Endothelial cell (in vitro differentiated cells): ENCODE results near the gene ZFHX3. TPM values are rescaled to one million over a fixed set of nuclear protein-coding genes. Genes with fewer than 3 reads are reported as not detected.

Source experiments
- DNase-seq: peaks from one replicate; pipeline ENCODE4 v3.0.0; 2021; ENCODE audit warnings: low spot score
- H3K27ac Mint-ChIP-seq: one replicate; pipeline ENCODE4 v1.8.0; 2021; ENCODE audit warnings: mixed read lengths, inconsistent platforms; ENCODE audit not compliant: unreplicated experiment
- H3K27me3 Mint-ChIP-seq: one replicate; pipeline ENCODE4 v1.8.0; 2021; ENCODE audit warnings: mild to moderate bottlenecking, moderate library complexity, mixed read lengths, inconsistent platforms; ENCODE audit not compliant: unreplicated experiment
- H3K36me3 Mint-ChIP-seq: one replicate; pipeline ENCODE4 v1.8.0; 2021; ENCODE audit warnings: mild to moderate bottlenecking, low read depth, mixed read lengths, inconsistent platforms; ENCODE audit not compliant: unreplicated experiment
- H3K4me1 Mint-ChIP-seq: one replicate; pipeline ENCODE4 v1.8.0; 2021; ENCODE audit warnings: mild to moderate bottlenecking, mixed read lengths, inconsistent platforms; ENCODE audit not compliant: unreplicated experiment
- H3K4me3 Mint-ChIP-seq: one replicate; pipeline ENCODE4 v1.8.0; 2021; ENCODE audit warnings: mild to moderate bottlenecking, mixed read lengths, inconsistent platforms; ENCODE audit not compliant: unreplicated experiment
- H3K9me3 Mint-ChIP-seq: one replicate; pipeline ENCODE4 v1.8.0; 2021; ENCODE audit warnings: mixed read lengths, inconsistent platforms; ENCODE audit not compliant: unreplicated experiment
- total RNA-seq: library from RNA; stranded (reverse); fragmentation: NEBNext Ultra II Directional; extraction: Animal tissue kit (Norgen Biotek cat#: 25700); gene quantifications from one replicate; pipeline ENCODE4 v1.2.1, GENCODE V29; 2021; ENCODE audit not compliant: unreplicated experiment
- TF ChIP-seq, protein P1 (sequence below): fragments of 200-600 bp; sonication (generic); IDR thresholded peaks from one replicate; pipeline ENCODE4 v1.5.0; 2021; ENCODE audit warnings: antibody characterized with exemption; ENCODE audit not compliant: unreplicated experiment

Gene ZFHX3
- total RNA-seq, 1 donor from 2014 or later, result 17.7 TPM

DNA sequence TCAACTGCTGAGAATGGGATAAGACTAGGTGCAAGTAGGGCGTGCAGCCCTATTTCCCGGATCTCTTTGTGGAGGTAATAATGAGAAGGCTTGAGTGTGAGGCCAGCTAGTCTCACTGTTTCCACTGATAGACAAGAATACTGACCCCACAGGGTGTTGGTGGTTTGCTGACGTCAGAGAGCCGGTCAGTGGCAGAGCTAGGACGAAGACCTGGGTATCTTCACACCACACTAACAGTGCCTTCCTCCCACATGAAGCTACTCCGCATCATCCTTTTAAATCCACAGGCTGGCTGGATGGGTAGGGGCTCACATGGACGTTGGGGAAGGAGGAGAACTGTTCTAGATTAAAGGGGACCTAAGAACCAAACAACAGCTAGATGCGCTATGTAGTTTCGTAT, 68.0 kb downstream of the ZFHX3 start:
- Mint-ChIP-seq H3K36me3 (peaks cover 3% of the 10 kb centered on the region), H3K9me3 (no peaks in the 10 kb centered on the region), H3K27me3 (peaks cover 3% of the 10 kb centered on the region), H3K4me3 (no peak overlapping the region), H3K27ac (no peak overlapping the region), H3K4me1 (peaks cover 3% of the 10 kb centered on the region)
- no peak for DNase-seq
- TF ChIP-seq, protein P1, sequence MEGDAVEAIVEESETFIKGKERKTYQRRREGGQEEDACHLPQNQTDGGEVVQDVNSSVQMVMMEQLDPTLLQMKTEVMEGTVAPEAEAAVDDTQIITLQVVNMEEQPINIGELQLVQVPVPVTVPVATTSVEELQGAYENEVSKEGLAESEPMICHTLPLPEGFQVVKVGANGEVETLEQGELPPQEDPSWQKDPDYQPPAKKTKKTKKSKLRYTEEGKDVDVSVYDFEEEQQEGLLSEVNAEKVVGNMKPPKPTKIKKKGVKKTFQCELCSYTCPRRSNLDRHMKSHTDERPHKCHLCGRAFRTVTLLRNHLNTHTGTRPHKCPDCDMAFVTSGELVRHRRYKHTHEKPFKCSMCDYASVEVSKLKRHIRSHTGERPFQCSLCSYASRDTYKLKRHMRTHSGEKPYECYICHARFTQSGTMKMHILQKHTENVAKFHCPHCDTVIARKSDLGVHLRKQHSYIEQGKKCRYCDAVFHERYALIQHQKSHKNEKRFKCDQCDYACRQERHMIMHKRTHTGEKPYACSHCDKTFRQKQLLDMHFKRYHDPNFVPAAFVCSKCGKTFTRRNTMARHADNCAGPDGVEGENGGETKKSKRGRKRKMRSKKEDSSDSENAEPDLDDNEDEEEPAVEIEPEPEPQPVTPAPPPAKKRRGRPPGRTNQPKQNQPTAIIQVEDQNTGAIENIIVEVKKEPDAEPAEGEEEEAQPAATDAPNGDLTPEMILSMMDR, result no peak

DNA sequence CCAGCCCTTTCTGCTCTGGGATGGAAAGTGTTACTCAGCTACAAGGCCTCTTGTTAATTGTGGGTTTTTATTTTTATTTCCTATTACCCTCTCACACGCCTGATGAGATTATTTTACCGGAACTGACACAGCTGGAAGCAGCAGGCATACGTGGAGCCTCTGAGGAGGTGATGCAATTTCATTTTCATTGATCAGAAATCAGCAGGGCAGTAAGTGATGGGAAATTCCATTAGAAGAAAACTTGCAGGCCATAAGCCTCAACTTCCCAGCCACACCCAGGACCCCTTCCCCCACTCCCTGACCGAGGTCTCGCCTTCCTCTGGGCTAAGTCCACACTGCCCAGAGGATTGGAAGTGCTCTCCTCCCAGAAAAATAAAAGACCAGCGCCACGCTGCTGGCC, 69.7 kb downstream of the ZFHX3 start:
- peaks cover 3% of the 10 kb centered on the region for H3K36me3 Mint-ChIP-seq
- peaks cover 3% of the 10 kb centered on the region for H3K27me3 Mint-ChIP-seq
- H3K27ac Mint-ChIP-seq, result no peak overlapping the region
- H3K9me3 Mint-ChIP-seq, result no peaks in the 10 kb centered on the region
- peaks cover 3% of the 10 kb centered on the region for H3K4me1 Mint-ChIP-seq
- DNase-seq, result no peak
- TF ChIP-seq, protein P1, result no peak
- H3K4me3 Mint-ChIP-seq, result no peak overlapping the region

DNA sequence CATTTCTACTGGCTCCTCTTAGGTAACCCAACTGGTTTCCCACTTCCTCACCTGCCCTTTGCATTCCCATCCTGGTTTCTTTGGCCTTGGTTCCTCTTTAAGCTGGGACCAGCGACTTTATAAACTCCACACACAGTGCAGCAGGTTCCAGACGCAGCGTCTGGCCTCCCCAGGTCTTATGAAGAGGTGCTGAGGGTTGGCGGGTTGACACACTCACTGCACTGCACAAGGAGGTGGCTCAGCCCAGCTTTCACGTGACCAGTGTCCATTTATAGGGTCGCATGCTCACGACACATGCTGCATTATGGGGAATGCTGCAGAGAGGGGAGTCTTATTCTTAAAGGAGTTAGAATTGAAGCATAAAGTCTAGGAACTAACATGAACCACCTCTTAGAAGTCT, 70.8 kb downstream of the ZFHX3 start:
- Mint-ChIP-seq H3K27ac (no peak overlapping the region), H3K4me1 (peaks cover 3% of the 10 kb centered on the region), H3K27me3 (peaks cover 5% of the 10 kb centered on the region), H3K9me3 (no peaks in the 10 kb centered on the region), H3K4me3 (no peak overlapping the region), H3K36me3 (peaks cover 3% of the 10 kb centered on the region)
- DNase-seq, result no peak
- TF ChIP-seq, protein P1, result no peak

DNA sequence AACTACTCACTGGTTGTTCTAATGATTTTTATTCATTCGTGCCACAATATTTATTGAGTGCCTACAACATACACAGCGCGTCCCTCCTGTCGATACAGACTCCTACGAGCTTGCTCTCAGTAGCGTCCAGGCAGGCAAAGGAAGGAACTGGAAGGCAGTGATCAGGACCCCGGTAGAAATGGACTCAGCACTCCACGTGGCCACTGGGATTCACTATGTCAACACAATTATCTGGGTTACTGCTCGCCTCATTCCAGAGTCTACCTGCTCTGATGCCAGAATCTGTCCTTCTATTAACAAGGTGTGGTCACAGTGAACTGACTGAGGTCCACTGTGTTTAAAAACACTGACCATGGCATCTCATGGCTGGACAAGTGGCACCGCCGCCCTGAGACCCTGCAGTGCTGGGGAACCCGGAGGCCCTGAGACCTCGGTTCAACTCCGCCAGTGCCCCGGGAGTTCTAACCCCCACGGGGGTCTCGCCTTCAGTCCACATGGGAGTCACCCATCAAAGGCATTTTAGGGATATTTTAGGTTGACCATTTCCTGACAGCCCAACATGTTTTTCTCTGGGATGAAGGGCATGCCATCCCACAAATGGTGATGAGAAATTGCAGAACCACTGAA, 71.4 kb downstream of the ZFHX3 start:
- no peak for DNase-seq

DNA sequence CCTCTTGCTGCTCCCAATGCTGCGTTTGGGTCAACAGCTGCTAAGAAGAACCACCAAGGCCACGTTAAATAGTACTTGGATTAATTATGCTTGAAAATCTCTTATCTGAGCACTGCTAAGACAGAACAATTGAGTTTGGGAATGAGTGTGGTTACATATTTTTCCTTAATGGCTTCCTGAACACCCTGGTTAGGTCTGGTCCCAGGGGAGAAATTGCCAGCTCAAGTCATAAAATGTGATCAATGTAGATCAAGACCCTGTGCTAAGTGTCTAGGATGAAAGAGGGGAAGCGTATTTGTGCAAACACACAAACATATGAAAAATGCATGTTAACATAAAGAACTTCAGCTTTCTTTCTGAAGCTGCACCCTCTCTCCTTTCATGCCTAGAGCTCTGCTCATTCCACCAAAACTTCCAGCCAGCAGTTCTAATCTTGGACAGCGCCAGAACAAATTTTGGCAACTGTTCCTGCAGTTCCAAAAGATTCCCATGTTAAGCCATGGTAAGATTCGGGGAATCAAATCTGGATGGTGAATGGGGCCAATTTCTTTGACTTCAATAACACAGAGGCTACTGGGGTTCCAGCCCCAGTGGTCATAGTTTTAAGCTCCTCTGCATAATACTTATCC, 72.0 kb downstream of the ZFHX3 start:
- no peak for DNase-seq
- TF ChIP-seq, protein P1, result no peak
- peaks cover 3% of the 10 kb centered on the region for H3K36me3 Mint-ChIP-seq
- no peaks in the 10 kb centered on the region for H3K9me3 Mint-ChIP-seq
- H3K27ac Mint-ChIP-seq, result no peak overlapping the region
- peaks cover 3% of the 10 kb centered on the region for H3K27me3 Mint-ChIP-seq
- peaks cover 3% of the 10 kb centered on the region for H3K4me1 Mint-ChIP-seq
- no peak overlapping the region for H3K4me3 Mint-ChIP-seq

More for the DNA sequence above, 71.4 kb downstream of the ZFHX3 start:
- Mint-ChIP-seq H3K27ac (no peak overlapping the region), H3K9me3 (no peaks in the 10 kb centered on the region), H3K4me3 (no peak overlapping the region), H3K36me3 (peaks cover 3% of the 10 kb centered on the region), H3K4me1 (peaks cover 3% of the 10 kb centered on the region), H3K27me3 (peaks cover 5% of the 10 kb centered on the region)
- TF ChIP-seq, protein P1, result no peak
